LNCAP (cell line): ENCODE data around the gene SLC25A25.

Experiments
- TF ChIP-seq, protein P1 (sequence below): fragments of 450-650 bp; IDR thresholded peaks from 2 replicates; pipeline ENCODE4 v1.5.1; 2017; ENCODE audit warnings: mild to moderate bottlenecking

SLC25A25 gene

DNA sequence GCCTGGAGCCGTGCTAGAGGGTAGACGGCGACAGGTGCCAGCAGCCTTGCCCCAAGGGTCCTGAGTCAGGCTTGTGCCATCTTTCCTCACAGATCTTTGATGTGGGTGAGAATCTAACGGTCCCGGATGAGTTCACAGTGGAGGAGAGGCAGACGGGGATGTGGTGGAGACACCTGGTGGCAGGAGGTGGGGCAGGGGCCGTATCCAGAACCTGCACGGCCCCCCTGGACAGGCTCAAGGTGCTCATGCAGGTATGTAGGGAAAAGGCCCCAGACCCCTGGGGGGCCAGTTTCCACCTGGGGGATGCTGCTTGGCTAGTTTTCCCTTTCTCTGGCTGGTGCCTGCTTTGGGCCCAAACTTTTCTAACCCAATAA lies 35.5 kb downstream of the SLC25A25 start:
- TF ChIP-seq, protein P1, sequence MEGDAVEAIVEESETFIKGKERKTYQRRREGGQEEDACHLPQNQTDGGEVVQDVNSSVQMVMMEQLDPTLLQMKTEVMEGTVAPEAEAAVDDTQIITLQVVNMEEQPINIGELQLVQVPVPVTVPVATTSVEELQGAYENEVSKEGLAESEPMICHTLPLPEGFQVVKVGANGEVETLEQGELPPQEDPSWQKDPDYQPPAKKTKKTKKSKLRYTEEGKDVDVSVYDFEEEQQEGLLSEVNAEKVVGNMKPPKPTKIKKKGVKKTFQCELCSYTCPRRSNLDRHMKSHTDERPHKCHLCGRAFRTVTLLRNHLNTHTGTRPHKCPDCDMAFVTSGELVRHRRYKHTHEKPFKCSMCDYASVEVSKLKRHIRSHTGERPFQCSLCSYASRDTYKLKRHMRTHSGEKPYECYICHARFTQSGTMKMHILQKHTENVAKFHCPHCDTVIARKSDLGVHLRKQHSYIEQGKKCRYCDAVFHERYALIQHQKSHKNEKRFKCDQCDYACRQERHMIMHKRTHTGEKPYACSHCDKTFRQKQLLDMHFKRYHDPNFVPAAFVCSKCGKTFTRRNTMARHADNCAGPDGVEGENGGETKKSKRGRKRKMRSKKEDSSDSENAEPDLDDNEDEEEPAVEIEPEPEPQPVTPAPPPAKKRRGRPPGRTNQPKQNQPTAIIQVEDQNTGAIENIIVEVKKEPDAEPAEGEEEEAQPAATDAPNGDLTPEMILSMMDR: peak; percentile 48; the same call in 1 of the 2 replicates

DNA sequence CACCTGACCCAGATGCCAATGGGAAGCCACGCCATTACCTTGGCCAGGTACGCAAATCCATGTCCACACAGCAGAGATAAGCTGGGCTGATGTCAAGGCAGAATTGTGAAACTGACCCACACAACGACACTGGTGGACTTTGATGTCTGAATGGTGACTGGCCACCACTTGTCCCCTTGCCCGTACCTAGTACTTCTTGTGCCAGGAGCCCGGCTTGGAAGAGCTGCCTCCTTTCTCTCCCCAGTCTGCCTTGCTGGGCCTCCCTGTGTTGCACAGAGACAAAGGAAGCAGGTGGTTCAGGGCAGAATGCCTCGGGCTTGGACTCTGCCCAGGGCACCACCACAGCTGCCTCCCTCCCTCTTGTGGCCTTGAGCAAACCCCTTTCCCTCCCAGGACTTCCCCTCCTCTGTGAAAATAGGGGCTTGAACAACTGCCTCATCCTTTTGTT lies 36.2 kb downstream of the SLC25A25 start:
- TF ChIP-seq, protein P1: no peak

DNA sequence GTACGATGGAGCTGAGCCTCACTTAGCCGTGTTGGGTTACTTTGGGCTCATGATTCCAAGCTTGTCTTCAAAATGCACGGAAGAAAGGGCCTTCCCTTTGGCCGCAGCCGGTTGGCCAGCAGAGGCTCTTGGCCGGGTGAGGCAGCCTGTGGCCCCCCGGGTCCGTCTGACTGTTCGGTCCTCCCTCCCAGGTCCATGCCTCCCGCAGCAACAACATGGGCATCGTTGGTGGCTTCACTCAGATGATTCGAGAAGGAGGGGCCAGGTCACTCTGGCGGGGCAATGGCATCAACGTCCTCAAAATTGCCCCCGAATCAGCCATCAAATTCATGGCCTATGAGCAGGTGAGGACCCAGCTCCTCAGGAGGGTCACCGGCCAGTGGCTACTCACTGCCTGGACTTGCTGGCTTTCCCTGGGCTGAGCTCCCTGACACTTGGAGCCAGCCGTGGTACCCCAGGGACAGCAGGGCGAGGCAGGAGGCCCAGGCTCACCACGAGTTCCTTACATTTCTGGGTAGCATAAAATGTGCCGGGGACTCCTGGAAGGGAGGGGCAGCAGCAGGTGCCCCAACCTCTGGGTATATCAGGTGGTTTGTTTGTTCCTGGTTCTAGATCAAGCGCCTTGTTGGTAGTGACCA lies 37.6 kb downstream of the SLC25A25 start:
- TF ChIP-seq, protein P1: no peak

DNA sequence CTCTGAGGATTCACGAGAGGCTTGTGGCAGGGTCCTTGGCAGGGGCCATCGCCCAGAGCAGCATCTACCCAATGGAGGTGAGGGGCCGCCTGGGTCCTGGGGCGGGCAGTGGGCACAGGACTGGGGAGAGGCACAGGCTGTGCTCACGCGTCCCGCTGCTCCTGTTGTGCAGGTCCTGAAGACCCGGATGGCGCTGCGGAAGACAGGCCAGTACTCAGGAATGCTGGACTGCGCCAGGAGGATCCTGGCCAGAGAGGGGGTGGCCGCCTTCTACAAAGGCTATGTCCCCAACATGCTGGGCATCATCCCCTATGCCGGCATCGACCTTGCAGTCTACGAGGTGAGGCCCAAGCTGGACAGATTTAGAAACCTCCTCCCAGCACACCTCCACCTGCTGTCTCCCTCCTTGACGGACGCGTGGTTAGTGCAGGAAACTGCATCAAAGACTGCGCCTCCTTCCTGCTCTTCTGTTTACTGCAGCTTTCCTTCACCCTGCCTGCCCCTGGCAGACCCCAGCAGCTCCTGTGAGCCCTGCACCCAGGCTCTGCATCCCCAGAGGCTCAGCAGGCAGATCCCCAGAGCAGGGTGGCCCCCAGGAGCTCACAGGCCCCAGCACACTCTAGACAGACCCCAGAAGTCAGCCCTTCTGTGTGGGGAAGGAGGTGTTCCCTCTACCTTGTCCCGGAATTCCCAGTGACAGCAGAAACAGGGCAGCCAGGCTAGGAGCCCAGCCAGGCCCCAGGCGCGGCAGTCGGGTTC lies 38.3 kb downstream of the SLC25A25 start:
- TF ChIP-seq, protein P1: no peak

DNA sequence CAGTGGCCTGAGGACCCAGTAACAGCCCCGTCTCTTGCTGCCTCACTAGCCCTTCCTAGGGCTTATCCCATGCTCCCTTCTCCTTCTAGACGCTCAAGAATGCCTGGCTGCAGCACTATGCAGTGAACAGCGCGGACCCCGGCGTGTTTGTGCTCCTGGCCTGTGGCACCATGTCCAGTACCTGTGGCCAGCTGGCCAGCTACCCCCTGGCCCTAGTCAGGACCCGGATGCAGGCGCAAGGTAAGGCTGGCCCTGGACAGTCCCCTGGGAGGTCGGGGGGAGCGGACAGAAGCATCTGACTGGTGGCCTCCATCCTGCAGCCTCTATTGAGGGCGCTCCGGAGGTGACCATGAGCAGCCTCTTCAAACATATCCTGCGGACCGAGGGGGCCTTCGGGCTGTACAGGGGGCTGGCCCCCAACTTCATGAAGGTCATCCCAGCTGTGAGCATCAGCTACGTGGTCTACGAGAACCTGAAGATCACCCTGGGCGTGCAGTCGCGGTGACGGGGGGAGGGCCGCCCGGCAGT lies 39.0 kb downstream of the SLC25A25 start:
- TF ChIP-seq, protein P1: no peak

DNA sequence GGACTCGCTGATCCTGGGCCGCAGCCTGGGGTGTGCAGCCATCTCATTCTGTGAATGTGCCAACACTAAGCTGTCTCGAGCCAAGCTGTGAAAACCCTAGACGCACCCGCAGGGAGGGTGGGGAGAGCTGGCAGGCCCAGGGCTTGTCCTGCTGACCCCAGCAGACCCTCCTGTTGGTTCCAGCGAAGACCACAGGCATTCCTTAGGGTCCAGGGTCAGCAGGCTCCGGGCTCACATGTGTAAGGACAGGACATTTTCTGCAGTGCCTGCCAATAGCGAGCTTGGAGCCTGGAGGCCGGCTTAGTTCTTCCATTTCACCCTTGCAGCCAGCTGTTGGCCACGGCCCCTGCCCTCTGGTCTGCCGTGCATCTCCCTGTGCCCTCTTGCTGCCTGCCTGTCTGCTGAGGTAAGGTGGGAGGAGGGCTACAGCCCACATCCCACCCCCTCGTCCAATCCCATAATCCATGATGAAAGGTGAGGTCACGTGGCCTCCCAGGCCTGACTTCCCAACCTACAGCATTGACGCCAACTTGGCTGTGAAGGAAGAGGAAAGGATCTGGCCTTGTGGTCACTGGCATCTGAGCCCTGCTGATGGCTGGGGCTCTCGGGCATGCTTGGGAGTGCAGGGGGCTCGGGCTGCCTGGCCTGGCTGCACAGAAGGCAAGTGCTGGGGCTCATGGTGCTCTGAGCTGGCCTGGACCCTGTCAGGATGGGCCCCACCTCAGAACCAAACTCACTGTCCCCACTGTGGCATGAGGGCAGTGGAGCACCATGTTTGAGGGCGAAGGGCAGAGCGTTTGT lies 39.6 kb downstream of the SLC25A25 start:
- TF ChIP-seq, protein P1: no peak

DNA sequence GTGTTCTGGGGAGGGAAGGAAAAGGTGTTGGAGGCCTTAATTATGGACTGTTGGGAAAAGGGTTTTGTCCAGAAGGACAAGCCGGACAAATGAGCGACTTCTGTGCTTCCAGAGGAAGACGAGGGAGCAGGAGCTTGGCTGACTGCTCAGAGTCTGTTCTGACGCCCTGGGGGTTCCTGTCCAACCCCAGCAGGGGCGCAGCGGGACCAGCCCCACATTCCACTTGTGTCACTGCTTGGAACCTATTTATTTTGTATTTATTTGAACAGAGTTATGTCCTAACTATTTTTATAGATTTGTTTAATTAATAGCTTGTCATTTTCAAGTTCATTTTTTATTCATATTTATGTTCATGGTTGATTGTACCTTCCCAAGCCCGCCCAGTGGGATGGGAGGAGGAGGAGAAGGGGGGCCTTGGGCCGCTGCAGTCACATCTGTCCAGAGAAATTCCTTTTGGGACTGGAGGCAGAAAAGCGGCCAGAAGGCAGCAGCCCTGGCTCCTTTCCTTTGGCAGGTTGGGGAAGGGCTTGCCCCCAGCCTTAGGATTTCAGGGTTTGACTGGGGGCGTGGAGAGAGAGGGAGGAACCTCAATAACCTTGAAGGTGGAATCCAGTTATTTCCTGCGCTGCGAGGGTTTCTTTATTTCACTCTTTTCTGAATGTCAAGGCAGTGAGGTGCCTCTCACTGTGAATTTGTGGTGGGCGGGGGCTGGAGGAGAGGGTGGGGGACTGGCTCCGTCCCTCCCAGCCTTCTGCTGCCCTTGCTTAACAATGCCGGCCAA lies 40.4 kb downstream of the SLC25A25 start:
- TF ChIP-seq, protein P1: no peak
